Measurements from ENCODE around the gene PHF21B.

- TF ChIP-seq POLR2A (IDR thresholded peaks at IDR 0.05; ENCODE audit: low read depth, low read length) (no peak), POLR2AphosphoS5 (IDR thresholded peaks at IDR 0.05; ENCODE audit: low read depth, low read length) (no peak), TAF1 (IDR thresholded peaks at IDR 0.05; ENCODE audit: low read depth, low read length) (no peak), SPI1 (IDR thresholded peaks at IDR 0.05; ENCODE audit: low read depth, low read length) (no peak)
Measured at GRCh38 chr22:45019861-45020655, 10.3 kb upstream of the PHF21B start.
